Activated naive CD4-positive, alpha-beta T cell treated with anti-CD3 and anti-CD28 coated beads, Interleukin-2, amount 10 ng/mL, durations not matched to agents 7 days and 5 days (primary cell): ENCODE data around the gene SIL1.
"Not testable (repeated sequence)": the region's sequence is repeated elsewhere in the genome, so short reads cannot be mapped to it uniquely, and the experiment has no call there.

ENCODE experiments used
- CTCF ChIA-PET: fragments of 350-600 bp; sonication (Branson Sonifier 250); formaldehyde crosslinking; loops from one replicate; lab custom pipeline; 2021; ENCODE audit warnings: antibody characterized with exemption; lab: Charles Lee
- DNase-seq: peaks from one replicate; pipeline ENCODE4 v3.0.0-alpha.2; 2020
- H3K27ac Mint-ChIP-seq: one replicate; pipeline ENCODE4 v1.8.0; 2021; ENCODE audit warnings: mild to moderate bottlenecking, moderate library complexity, mixed read lengths
- H3K27me3 Mint-ChIP-seq: one replicate; pipeline ENCODE4 v1.8.0; 2021; ENCODE audit warnings: mild to moderate bottlenecking, mixed read lengths
- H3K36me3 Mint-ChIP-seq: one replicate; pipeline ENCODE4 v1.8.0; 2021; ENCODE audit warnings: mixed read lengths
- H3K4me1 Mint-ChIP-seq: one replicate; pipeline ENCODE4 v1.8.0; 2021; ENCODE audit warnings: mixed read lengths
- H3K4me3 Mint-ChIP-seq: one replicate; pipeline ENCODE4 v1.8.0; 2021; ENCODE audit warnings: mild to moderate bottlenecking, moderate library complexity, mixed read lengths
- H3K9me3 Mint-ChIP-seq: one replicate; pipeline ENCODE4 v1.8.0; 2021; ENCODE audit warnings: mixed read lengths

SIL1 gene

GRCh38 chr5:139079991-139080610, 118.1 kb downstream of the SIL1 start:
- H3K9me3 Mint-ChIP-seq, result no peaks in the 10 kb centered on the region
- no peaks in the 10 kb centered on the region for H3K27me3 Mint-ChIP-seq
- CTCF ChIA-PET, result no interaction called here
- no peak overlapping the region for H3K4me3 Mint-ChIP-seq
- H3K27ac Mint-ChIP-seq, result no peak overlapping the region
- H3K36me3 Mint-ChIP-seq, result peaks cover 3% of the 10 kb centered on the region
- no peaks in the 10 kb centered on the region for H3K4me1 Mint-ChIP-seq
- DNase-seq, result no peak

DNA sequence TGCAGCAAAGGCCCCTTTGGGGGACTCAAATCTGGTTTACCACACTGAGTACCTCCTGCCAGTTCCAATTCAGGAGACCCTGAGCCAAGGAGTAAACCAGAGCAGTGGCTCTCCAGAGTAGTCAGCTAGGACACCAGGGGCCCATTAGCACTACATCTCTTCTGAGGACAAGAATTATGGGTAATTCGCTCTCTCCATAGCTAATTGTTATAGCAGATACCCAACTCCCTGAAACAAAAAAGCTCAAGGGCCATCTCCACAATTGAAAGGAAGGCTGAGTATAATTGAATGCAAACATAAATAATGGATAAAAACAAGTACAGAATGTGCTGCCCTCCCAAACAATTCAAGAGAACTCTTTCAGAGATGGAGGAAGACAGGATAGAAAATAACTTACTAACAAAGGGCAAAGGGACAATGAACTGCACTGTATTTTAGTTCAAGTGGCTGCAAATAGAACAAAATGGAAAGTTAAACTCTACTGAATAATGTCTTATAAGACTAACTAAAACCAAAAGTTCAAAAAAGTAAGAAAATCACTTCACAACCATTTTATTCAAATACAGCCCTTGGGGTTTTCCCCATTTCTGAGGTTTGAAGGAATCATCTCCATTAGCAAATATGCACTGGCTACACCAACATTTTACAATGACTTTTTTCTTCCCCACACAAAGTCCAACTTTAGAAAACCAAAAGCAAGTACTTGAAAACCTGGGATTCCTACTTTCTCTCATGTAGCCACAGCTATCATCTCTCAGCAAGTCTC, 118.8 kb downstream of the SIL1 start:
- H3K36me3 Mint-ChIP-seq, result no peaks in the 10 kb centered on the region
- H3K4me1 Mint-ChIP-seq, result no peaks in the 10 kb centered on the region
- no peaks in the 10 kb centered on the region for H3K9me3 Mint-ChIP-seq
- no peaks in the 10 kb centered on the region for H3K27me3 Mint-ChIP-seq
- no peak overlapping the region for H3K27ac Mint-ChIP-seq
- DNase-seq, result no peak
- no peak overlapping the region for H3K4me3 Mint-ChIP-seq
- CTCF ChIA-PET, result no interaction called here

DNA sequence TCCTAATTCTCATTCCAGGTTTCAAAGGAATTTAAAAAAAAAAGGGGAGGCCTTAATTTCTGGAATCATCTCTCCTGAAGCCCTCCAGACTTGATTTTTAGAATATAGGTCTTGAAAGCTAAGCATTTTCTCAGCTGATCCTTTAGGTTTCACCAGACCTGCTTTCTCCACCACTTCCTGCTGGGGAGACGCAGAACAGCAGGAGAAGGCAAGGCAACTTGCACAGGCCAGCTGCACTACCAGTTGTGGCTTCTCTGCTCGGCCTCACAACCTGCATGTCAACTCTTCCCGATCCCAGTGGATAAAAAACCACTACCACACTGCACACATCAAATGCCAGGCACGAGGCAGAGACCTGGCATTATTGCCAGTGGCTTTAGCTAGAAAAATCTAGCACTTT, 119.8 kb downstream of the SIL1 start:
- DNase-seq, result no peak
- Mint-ChIP-seq H3K36me3 (no peaks in the 10 kb centered on the region), H3K27me3 (no peaks in the 10 kb centered on the region), H3K27ac (no peak overlapping the region), H3K9me3 (no peaks in the 10 kb centered on the region), H3K4me1 (no peaks in the 10 kb centered on the region), H3K4me3 (no peak overlapping the region)
- CTCF ChIA-PET, result no interaction called here

DNA sequence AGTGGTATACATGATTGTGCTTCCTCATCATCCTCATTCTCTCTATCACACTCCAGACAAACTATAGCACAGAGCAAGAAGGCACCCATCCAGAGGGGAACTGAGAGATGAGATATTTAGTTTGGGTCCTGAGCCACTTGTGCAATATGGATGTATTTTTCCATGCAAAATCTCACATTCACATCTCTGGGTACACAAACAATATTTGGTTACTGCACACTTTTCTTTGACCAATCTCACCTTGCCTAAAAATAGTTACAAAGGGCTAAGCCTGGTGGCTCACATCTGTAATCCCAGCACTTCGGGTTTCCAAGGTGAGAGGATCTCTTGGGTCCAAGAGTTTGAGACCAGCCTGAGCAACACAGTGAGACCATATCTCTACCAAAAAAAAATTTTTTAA, 120.3 kb downstream of the SIL1 start:
- no peak overlapping the region for H3K4me3 Mint-ChIP-seq
- no peaks in the 10 kb centered on the region for H3K9me3 Mint-ChIP-seq
- no peaks in the 10 kb centered on the region for H3K36me3 Mint-ChIP-seq
- CTCF ChIA-PET, result no interaction called here
- DNase-seq, result no peak
- no peaks in the 10 kb centered on the region for H3K4me1 Mint-ChIP-seq
- no peak overlapping the region for H3K27ac Mint-ChIP-seq
- H3K27me3 Mint-ChIP-seq, result no peaks in the 10 kb centered on the region

- Mint-ChIP-seq H3K4me3 (no peak overlapping the region), H3K4me1 (no peaks in the 10 kb centered on the region), H3K27ac (no peak overlapping the region), H3K36me3 (no peaks in the 10 kb centered on the region), H3K9me3 (no peaks in the 10 kb centered on the region), H3K27me3 (no peaks in the 10 kb centered on the region)
- no peak for DNase-seq
- CTCF ChIA-PET, result no interaction called here
Measured at GRCh38 chr5:139076111-139076510, 122.1 kb downstream of the SIL1 start.

GRCh38 chr5:139075066-139076050, 122.8 kb downstream of the SIL1 start:
- Mint-ChIP-seq H3K4me1 (no peaks in the 10 kb centered on the region), H3K27ac (no peak overlapping the region), H3K27me3 (no peaks in the 10 kb centered on the region), H3K36me3 (no peaks in the 10 kb centered on the region), H3K4me3 (no peak overlapping the region), H3K9me3 (no peaks in the 10 kb centered on the region)
- no peak for DNase-seq
- CTCF ChIA-PET, result no interaction called here

GRCh38 chr5:139073956-139074355, 124.2 kb downstream of the SIL1 start:
- H3K4me1 Mint-ChIP-seq, H3K27ac Mint-ChIP-seq, H3K36me3 Mint-ChIP-seq, H3K27me3 Mint-ChIP-seq, H3K4me3 Mint-ChIP-seq, DNase-seq, H3K9me3 Mint-ChIP-seq: not testable (repeated sequence)
- CTCF ChIA-PET, result interaction anchor here (0.9 kb wide), 1 partner anchor 9 kb away, joined by 3 read pairs; no protein-coding TSS in a partner anchor

GRCh38 chr5:139068494-139069151, 129.5 kb downstream of the SIL1 start:
- Mint-ChIP-seq H3K4me1 (peaks cover 10% of the 10 kb centered on the region), H3K27ac (no peak overlapping the region), H3K27me3 (no peaks in the 10 kb centered on the region), H3K4me3 (no peak overlapping the region), H3K9me3 (no peaks in the 10 kb centered on the region), H3K36me3 (no peaks in the 10 kb centered on the region)
- CTCF ChIA-PET, result no interaction called here
- DNase-seq, result no peak

- H3K27ac Mint-ChIP-seq, result no peak overlapping the region
- H3K27me3 Mint-ChIP-seq, result no peaks in the 10 kb centered on the region
- DNase-seq, result no peak
- no peak overlapping the region for H3K4me3 Mint-ChIP-seq
- H3K36me3 Mint-ChIP-seq, result no peaks in the 10 kb centered on the region
- peaks cover 10% of the 10 kb centered on the region for H3K4me1 Mint-ChIP-seq
- CTCF ChIA-PET, result no interaction called here
- no peaks in the 10 kb centered on the region for H3K9me3 Mint-ChIP-seq
Measured at GRCh38 chr5:139068060-139068459, 130.1 kb downstream of the SIL1 start.

DNA sequence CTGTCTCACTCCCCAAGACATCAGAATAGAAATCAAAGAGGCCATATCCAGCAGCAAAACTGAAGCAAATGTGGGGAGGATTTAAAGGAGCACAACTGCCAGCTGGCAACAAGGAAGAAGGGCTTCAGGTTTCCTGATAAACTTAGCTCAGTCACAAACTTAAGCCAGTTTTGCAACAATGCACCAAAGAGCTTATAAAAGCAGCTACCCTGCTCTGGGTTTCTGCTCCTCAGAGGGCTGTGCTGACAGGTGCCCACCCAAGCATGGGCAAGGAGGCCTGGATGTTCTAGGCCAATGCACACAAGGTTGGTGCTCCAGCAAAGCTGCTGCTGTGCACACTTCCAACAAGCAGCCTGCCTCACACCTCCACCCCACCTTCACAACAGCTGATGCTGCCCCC, 132.9 kb downstream of the SIL1 start:
- Mint-ChIP-seq H3K27me3 (no peaks in the 10 kb centered on the region), H3K9me3 (no peaks in the 10 kb centered on the region), H3K36me3 (no peaks in the 10 kb centered on the region), H3K27ac (no peak overlapping the region), H3K4me1 (peaks cover 10% of the 10 kb centered on the region), H3K4me3 (no peak overlapping the region)
- CTCF ChIA-PET, result interaction anchor here (0.8 to 1.0 kb wide), 2 partner anchors 9 to 42 kb away, joined by 3 read pairs; no protein-coding TSS in a partner anchor
- DNase-seq, result no peak

DNA sequence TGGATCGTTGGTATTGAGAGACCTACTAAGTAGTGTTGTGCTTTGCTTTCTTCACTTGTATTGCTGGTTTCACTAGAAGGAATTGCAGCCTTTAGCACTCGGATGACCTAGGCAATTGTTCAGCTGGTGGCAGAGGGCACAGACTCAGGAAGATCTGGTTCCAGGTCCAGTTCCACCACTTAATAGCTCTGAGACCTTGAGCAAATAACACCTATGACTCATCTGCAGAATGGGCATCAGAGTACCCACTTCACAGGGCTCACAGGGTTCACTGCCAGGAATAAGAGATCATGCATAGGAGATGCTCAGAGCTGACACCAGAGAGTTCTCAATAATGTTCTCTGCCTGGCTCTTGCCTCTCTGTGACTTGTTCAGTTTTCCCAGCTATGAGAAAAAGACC, 133.6 kb downstream of the SIL1 start:
- Mint-ChIP-seq H3K27ac (no peak overlapping the region), H3K27me3 (no peaks in the 10 kb centered on the region), H3K4me3 (no peak overlapping the region), H3K36me3 (no peaks in the 10 kb centered on the region), H3K9me3 (no peaks in the 10 kb centered on the region), H3K4me1 (peaks cover 10% of the 10 kb centered on the region)
- CTCF ChIA-PET, result interaction anchor here (0.5 to 1.0 kb wide), 4 partner anchors 9 to 376 kb away, joined by 3 read pairs; no protein-coding TSS in a partner anchor
- no peak for DNase-seq

- CTCF ChIA-PET, result no interaction called here
- H3K27ac Mint-ChIP-seq, result no peak overlapping the region
Measured at GRCh38 chr5:139063664-139064054, 134.5 kb downstream of the SIL1 start.

DNA sequence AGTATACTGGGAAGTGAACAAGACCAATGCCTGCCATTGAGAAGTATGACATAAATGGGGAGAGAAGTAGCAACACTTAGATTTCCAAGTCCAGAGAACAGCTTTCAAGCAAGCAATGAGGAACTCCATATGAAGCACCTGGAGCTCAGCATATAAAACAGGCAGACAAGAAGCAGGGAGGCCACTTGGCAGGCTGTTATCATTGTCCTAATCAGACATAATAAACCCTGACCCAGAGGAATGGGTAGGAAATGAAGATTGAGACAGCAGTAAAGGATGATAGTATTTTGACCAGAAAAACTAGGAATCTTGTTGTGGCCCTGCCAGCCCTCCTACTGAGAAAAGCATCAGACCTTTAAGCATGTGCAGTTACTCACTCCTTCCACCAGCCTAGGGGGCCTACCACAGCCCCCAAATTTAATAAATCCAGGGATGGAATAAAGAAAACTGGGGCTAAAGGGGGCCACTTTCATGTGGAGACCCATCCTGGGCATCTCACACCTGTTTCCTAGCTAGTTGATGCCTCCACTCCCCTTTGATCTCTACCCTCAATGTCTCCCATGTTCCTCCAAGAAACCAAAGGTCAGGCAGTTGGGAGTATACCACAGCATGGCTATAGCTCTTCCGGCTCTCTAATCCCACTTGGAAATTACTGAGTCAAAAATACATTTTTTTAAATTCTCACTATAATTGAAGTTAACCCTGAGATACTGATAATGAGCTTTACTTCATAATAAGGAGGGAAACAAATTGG, 135.1 kb downstream of the SIL1 start:
- H3K27ac Mint-ChIP-seq, result no peak overlapping the region
- DNase-seq, result no peak
- no peaks in the 10 kb centered on the region for H3K36me3 Mint-ChIP-seq
- H3K9me3 Mint-ChIP-seq, result no peaks in the 10 kb centered on the region
- CTCF ChIA-PET, result no interaction called here
- H3K27me3 Mint-ChIP-seq, result no peaks in the 10 kb centered on the region
- H3K4me3 Mint-ChIP-seq, result no peak overlapping the region
- peaks cover 4% of the 10 kb centered on the region for H3K4me1 Mint-ChIP-seq

More at GRCh38 chr5:139063664-139064054, 134.5 kb downstream of the SIL1 start:
- no peak overlapping the region for H3K4me3 Mint-ChIP-seq
- H3K36me3 Mint-ChIP-seq, result no peaks in the 10 kb centered on the region
- peaks cover 8% of the 10 kb centered on the region for H3K4me1 Mint-ChIP-seq
- H3K9me3 Mint-ChIP-seq, result no peaks in the 10 kb centered on the region
- no peak for DNase-seq
- no peaks in the 10 kb centered on the region for H3K27me3 Mint-ChIP-seq
